ENCODE results near the gene TAAR5.

- TF ChIP-seq GATA2 (IDR thresholded peaks at IDR 0.05; ENCODE audit: low read depth, low read length), result no peak
- no peak for TF ChIP-seq GATA3 (IDR thresholded peaks at IDR 0.05; ENCODE audit: low read depth, low read length)
These were observed 4.8 kb downstream of the TAAR5 start for GRCh38 chr6:132584698-132585097.
